ENCODE measurements around the gene ILF2. TPM values are rescaled to one million over a fixed set of nuclear protein-coding genes. Genes with fewer than 3 reads are reported as not detected.
"Not testable (repeated sequence)": the region's sequence is repeated elsewhere in the genome, so short reads cannot be mapped to it uniquely, and the experiment has no call there.

The ILF2 gene
- polyA plus RNA-seq (2011; rRNA removed) (308 and 326 TPM in 2 replicates), polyA minus RNA-seq (2011; rRNA and poly(A)+ RNA removed) (227 and 232 TPM in 2 replicates)

DNA sequence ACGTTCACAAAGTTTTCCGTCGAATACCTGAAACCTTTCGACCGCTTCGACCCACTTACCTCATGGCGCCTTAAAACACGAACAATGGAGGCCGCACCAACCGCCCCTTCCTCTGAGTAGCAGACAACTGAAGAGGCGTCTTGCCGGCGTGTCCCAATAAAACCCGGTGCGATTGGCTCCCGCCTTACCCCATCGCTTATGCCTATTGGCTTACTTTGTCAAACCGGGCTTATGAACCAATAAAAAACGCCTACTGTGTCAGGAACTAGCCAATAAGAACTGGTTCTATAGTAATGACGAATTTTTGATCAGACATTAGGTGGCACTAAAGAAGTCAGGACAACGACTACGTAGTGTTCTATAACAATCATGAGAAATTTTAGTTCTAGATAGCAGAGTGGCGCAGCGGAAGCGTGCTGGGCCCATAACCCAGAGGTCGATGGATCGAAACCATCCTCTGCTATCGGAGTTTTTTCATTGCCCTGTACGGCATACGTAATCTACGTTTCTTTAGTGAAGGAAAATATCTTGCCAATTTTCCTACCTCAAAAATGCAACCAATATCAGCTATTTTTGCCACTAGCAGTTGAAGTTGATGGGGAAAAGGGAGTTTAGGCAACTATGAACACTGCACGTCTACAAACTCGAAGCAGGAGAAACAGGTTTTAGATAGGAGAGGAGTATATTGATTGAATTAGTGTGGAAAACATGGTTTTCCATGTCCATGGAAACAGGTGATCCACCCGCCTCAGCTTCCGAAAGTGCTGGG, at the start of gene ILF2:
ILF2 (minus strand) TSS at position 135 of the 769 bp plus-strand sequence; CDS start at position 64, 71 bp downstream.
- Histone ChIP-seq H3K4me3 (ENCODE audit: low read depth, low read length) (peak within 1 kb of the TSS; percentile 95), H3K9me3 (ENCODE audit: control insufficient read depth, insufficient read depth, low read length) (no peaks in the 10 kb centered on the region; the same call in 1 of the 2 replicates), H3K27me3 (ENCODE audit: control insufficient read depth, insufficient read depth, low read length) (no peaks in the 10 kb centered on the region), H3K27ac (ENCODE audit: low read depth, low read length) (peak within 1 kb of the TSS; percentile 84)
- TF ChIP-seq CTCF (IDR thresholded peaks at IDR 0.05; ENCODE audit: low read depth, low read length): peak; percentile 30
- POLR2A ChIA-PET: interaction anchor here (0.7 to 1.2 kb wide), 3 partner anchors 37 to 275 kb away, joined by 3 to 7 read pairs (median 4); partner anchors contain the start of genes CHTOP and DENND4B
- CTCF ChIA-PET: interaction anchor here (0.6 to 1.8 kb wide), 6 partner anchors 25 to 315 kb away, joined by 3 to 13 read pairs (median 3); partner anchors contain the start of gene RAB13
- DNase-seq (ENCODE audit: low read depth, low spot score): peak; percentile 99

GRCh38 chr1:153717330-153717729, 46.5 kb upstream of the ILF2 start:
- CTCF ChIA-PET: interaction anchor here (1.2 kb wide), 1 partner anchor 40 kb away, joined by 3 read pairs; no protein-coding TSS in a partner anchor
- Histone ChIP-seq H3K27ac (ENCODE audit: low read depth, low read length) (no peak overlapping the region), H3K9me3 (ENCODE audit: control insufficient read depth, insufficient read depth, low read length) (no peaks in the 10 kb centered on the region), H3K27me3 (ENCODE audit: control insufficient read depth, insufficient read depth, low read length) (no peaks in the 10 kb centered on the region), H3K4me3 (ENCODE audit: low read depth, low read length) (no peak overlapping the region)
- POLR2A ChIA-PET: interaction anchor here (1.1 kb wide), 1 partner anchor 10 kb away, joined by 3 read pairs; the partner anchor contains the start of gene INTS3
- DNase-seq (ENCODE audit: low read depth, low spot score): no peak
- no peak for TF ChIP-seq CTCF (IDR thresholded peaks at IDR 0.05; ENCODE audit: low read depth, low read length)

DNA sequence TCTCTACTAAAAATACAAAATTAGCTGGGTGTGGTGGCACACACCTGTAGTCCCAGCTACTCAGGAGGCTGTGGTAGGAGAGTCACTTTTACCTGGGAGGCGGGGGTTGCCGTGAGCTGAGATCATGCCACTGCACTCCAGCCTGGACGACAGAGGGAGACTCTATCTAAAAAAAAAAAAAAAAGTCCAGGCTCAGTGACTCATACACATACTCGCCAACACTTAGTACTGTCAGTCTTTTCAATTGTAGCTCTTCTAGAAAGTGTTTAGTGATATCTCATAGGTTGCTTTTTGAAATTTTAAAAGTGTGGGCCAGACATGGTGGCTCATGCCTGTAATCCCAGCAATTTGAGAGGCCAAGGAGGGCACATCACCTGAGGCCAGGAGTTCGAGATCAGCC, 45.4 kb upstream of the ILF2 start:
- H3K4me3 ChIP-seq (ENCODE audit: low read depth, low read length); H3K27me3 ChIP-seq (ENCODE audit: control insufficient read depth, insufficient read depth, low read length); H3K9me3 ChIP-seq (ENCODE audit: control insufficient read depth, insufficient read depth, low read length); H3K27ac ChIP-seq (ENCODE audit: low read depth, low read length); POLR2A ChIA-PET; DNase-seq (ENCODE audit: low read depth, low spot score): not testable (repeated sequence)
- CTCF ChIA-PET: interaction anchor here (1.2 kb wide), 1 partner anchor 39 kb away, joined by 3 read pairs; no protein-coding TSS in a partner anchor

DNA sequence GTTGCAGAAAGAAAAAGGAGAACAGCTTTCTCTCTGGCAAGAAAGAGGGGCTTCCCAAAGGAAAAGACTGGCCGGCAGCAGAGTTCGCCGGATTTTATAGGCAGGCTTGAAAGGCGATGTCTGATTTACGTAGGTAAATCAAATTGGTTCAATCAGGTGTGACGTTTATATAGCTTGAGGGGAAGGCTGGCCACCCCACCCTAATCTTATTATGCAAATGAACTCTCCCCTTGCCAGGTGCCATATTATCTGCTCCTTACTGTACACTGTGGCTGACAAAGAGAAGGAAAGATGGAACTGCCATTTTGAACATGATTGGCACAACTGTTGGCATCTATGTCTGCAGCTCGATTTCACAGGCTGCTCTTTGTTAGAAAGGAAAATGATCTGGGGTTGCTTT, 40.2 kb upstream of the ILF2 start:
- POLR2A ChIA-PET: no interaction called here
- Histone ChIP-seq H3K9me3 (ENCODE audit: control insufficient read depth, insufficient read depth, low read length) (no peaks in the 10 kb centered on the region), H3K4me3 (ENCODE audit: low read depth, low read length) (no peak overlapping the region), H3K27me3 (ENCODE audit: control insufficient read depth, insufficient read depth, low read length) (no peaks in the 10 kb centered on the region), H3K27ac (ENCODE audit: low read depth, low read length) (no peak overlapping the region)
- no peak for DNase-seq (ENCODE audit: low read depth, low spot score)
- CTCF ChIA-PET: interaction anchor here (1.1 kb wide), 1 partner anchor 39 kb away, joined by 3 read pairs; no protein-coding TSS in a partner anchor
- no peak for TF ChIP-seq CTCF (IDR thresholded peaks at IDR 0.05; ENCODE audit: low read depth, low read length)

DNA sequence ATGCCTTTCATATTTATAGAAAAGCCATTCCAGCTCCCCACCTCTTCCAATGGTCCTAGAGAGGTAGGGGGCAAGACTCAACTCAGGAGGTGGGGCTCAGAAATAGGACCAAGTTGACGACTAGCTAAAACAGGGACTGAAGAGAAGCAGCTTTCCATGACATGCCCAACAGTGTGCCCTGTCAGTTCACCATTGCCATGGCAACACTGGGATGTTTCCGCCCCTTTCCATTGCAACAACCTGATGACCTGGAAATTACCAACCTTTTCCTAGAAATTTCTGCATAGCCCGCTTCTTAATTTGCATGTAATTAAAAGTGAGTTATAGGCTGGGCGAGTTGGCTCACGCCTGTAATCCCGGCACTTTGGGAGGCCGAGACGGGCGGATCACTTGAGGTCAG, 34.7 kb upstream of the ILF2 start:
- TF ChIP-seq CTCF (IDR thresholded peaks at IDR 0.05; ENCODE audit: low read depth, low read length): no peak
- POLR2A ChIA-PET: no interaction called here
- CTCF ChIA-PET: interaction anchor here (0.5 kb wide), 1 partner anchor 16 kb away, joined by 3 read pairs; no protein-coding TSS in a partner anchor
- no peak overlapping the region for H3K27ac ChIP-seq (ENCODE audit: low read depth, low read length)
- H3K4me3 ChIP-seq (ENCODE audit: low read depth, low read length): no peak overlapping the region
- H3K9me3 ChIP-seq (ENCODE audit: control insufficient read depth, insufficient read depth, low read length): no peaks in the 10 kb centered on the region
- H3K27me3 ChIP-seq (ENCODE audit: control insufficient read depth, insufficient read depth, low read length): no peaks in the 10 kb centered on the region
- DNase-seq (ENCODE audit: low read depth, low spot score): no peak

Data from AG04450 (cell line).